Mesenchymal stem cell (in vitro differentiated cells and primary cell): ENCODE measurements around the gene UNKL.

Experiments
- DNase-seq: peaks from one replicate; pipeline ENCODE4 v3.0.0-alpha.2; 2013
- H2AFZ ChIP-seq: one replicate; pipeline ENCODE4 v1.6.1; 2013; ENCODE audit warnings: low read depth, mild to moderate bottlenecking, control low read depth, inconsistent platforms, low read length, moderate library complexity
- H2AK5ac ChIP-seq: 2 replicates; pipeline ENCODE4 v1.6.1; 2013; ENCODE audit warnings: low read length, moderate library complexity, mild to moderate bottlenecking, inconsistent platforms; ENCODE audit not compliant: severe bottlenecking
- H2BK120ac ChIP-seq: one replicate; pipeline ENCODE4 v1.6.1; 2013; ENCODE audit warnings: low read depth, mild to moderate bottlenecking, inconsistent platforms, low read length, moderate library complexity
- H2BK12ac ChIP-seq, 2 experiments: one replicate each; pipeline ENCODE4 v1.6.1; 2013; ENCODE audit warnings: inconsistent platforms in 2 of 2, low read length in 2 of 2, mild to moderate bottlenecking in 2 of 2, moderate library complexity in 2 of 2, control low read depth in 1 of 2
- H2BK15ac ChIP-seq: one replicate; pipeline ENCODE4 v1.6.1; 2013; ENCODE audit warnings: mild to moderate bottlenecking, low read depth, inconsistent platforms; ENCODE audit not compliant: poor library complexity, severe bottlenecking
- H2BK5ac ChIP-seq: 2 replicates; pipeline ENCODE4 v1.6.1; 2013; ENCODE audit warnings: low read depth, mild to moderate bottlenecking, low read length, control low read depth, inconsistent platforms; ENCODE audit not compliant: poor library complexity, severe bottlenecking
- H3K14ac ChIP-seq, 2 experiments: one replicate each; pipeline ENCODE4 v1.6.1; 2013; ENCODE audit warnings: inconsistent platforms in 2 of 2, low read length in 2 of 2, control low read depth in 1 of 2, mild to moderate bottlenecking in 1 of 2, moderate library complexity in 1 of 2
- H3K18ac ChIP-seq, 2 experiments: one replicate each; pipeline ENCODE4 v1.6.1; 2013; ENCODE audit warnings: inconsistent platforms in 2 of 2, low read length in 2 of 2, control low read depth in 1 of 2, low read depth in 1 of 2, mild to moderate bottlenecking in 1 of 2
- H3K23ac ChIP-seq, 2 experiments: one replicate each; pipeline ENCODE4 v1.6.1; 2013; ENCODE audit warnings: inconsistent platforms in 2 of 2, low read length in 2 of 2, mild to moderate bottlenecking in 2 of 2, moderate library complexity in 2 of 2, control low read depth in 1 of 2
- H3K27ac ChIP-seq: 2 replicates; pipeline ENCODE4 v1.5.1; 2013; ENCODE audit warnings: mild to moderate bottlenecking, moderate library complexity, low read length, control low read depth, inconsistent platforms; ENCODE audit not compliant: poor library complexity, severe bottlenecking
- H3K27me3 ChIP-seq, 2 experiments: 2 replicates each; pipeline versions ENCODE4 v1.6.1 to v1.7.0; 2013; ENCODE audit warnings: low read length in 2 of 2, mild to moderate bottlenecking in 2 of 2, moderate library complexity in 2 of 2, control low read depth in 1 of 2, inconsistent platforms in 1 of 2; ENCODE audit not compliant: control insufficient read depth in 1 of 2, insufficient read depth in 1 of 2
- H3K36me3 ChIP-seq, 2 experiments: 2 replicates each; pipeline versions ENCODE4 v1.6.1 to v1.7.0; 2013; ENCODE audit warnings: low read length in 2 of 2, control low read depth in 1 of 2, inconsistent platforms in 1 of 2, low read depth in 1 of 2, mild to moderate bottlenecking in 1 of 2; ENCODE audit not compliant: insufficient read depth in 2 of 2, control insufficient read depth in 1 of 2
- H3K4ac ChIP-seq, 2 experiments: one replicate each; pipeline ENCODE4 v1.6.1; 2013; ENCODE audit warnings: inconsistent platforms in 2 of 2, low read length in 2 of 2, mild to moderate bottlenecking in 2 of 2, moderate library complexity in 2 of 2, control low read depth in 1 of 2, low read depth in 1 of 2
- H3K4me1 ChIP-seq: 2 replicates; pipeline ENCODE4 v1.6.1; 2013; ENCODE audit warnings: low read depth, low read length, control low read depth; ENCODE audit not compliant: control insufficient read depth, insufficient read depth
- H3K4me2 ChIP-seq: 2 replicates; pipeline ENCODE4 v1.6.1; 2013; ENCODE audit warnings: low read length, mild to moderate bottlenecking, inconsistent platforms; ENCODE audit not compliant: poor library complexity, severe bottlenecking
- H3K4me3 ChIP-seq, 2 experiments: 2 replicates each; pipeline versions ENCODE4 v1.5.1 to v1.7.0; 2013; ENCODE audit warnings: low read length in 2 of 2, mild to moderate bottlenecking in 2 of 2, control low read depth in 1 of 2, low read depth in 1 of 2; ENCODE audit not compliant: insufficient read depth in 1 of 2
- H3K79me1 ChIP-seq: replicated peaks from 2 replicates; pipeline ENCODE4 v1.6.1; 2013; ENCODE audit warnings: mild to moderate bottlenecking, control low read depth, low read length, inconsistent platforms; ENCODE audit not compliant: poor library complexity, severe bottlenecking
- H3K9ac ChIP-seq: 2 replicates; pipeline ENCODE4 v1.7.0; 2013; ENCODE audit warnings: mild to moderate bottlenecking, low read length, moderate library complexity
- H3K9me3 ChIP-seq: 2 replicates; pipeline ENCODE4 v1.7.0; 2013; ENCODE audit warnings: mild to moderate bottlenecking, low read length; ENCODE audit not compliant: control insufficient read depth
- H4K8ac ChIP-seq: one replicate; pipeline ENCODE4 v1.6.1; 2013; ENCODE audit warnings: inconsistent platforms, mild to moderate bottlenecking, low read length, moderate library complexity
- H4K91ac ChIP-seq: one replicate; pipeline ENCODE4 v1.6.1; 2013; ENCODE audit warnings: mild to moderate bottlenecking, low read length, inconsistent platforms
- WGBS: methylation state at CpG from one replicate; pipeline ENCODE4 v1.1.7; 2013; ENCODE audit warnings: mixed read lengths; 5-methylcytosine and 5-hydroxymethylcytosine counted together

The UNKL gene

GRCh38 chr16:1459967-1460366, 45.5 kb upstream of the UNKL start:
- H3K27me3 ChIP-seq, result no peaks in the 10 kb centered on the region
- H3K9me3 ChIP-seq, result no peaks in the 10 kb centered on the region
- no peak overlapping the region for H2AFZ ChIP-seq
- peaks cover 44% of the 10 kb centered on the region for H3K79me1 ChIP-seq
- peaks cover 70 to 75% of the 10 kb centered on the region in 2 experiments for H3K36me3 ChIP-seq
- H3K27ac ChIP-seq, result no peak overlapping the region
- H3K18ac ChIP-seq, result no peak overlapping the region
- H3K4me1 ChIP-seq, result peaks cover 3% of the 10 kb centered on the region
- no peak overlapping the region for H3K4ac ChIP-seq
- no peak overlapping the region for H2BK120ac ChIP-seq
- no peak overlapping the region for H3K9ac ChIP-seq
- no peak overlapping the region for H2BK12ac ChIP-seq
- no peak overlapping the region for H4K91ac ChIP-seq
- H2BK5ac ChIP-seq, result no peak overlapping the region
- DNase-seq, result no peak
- no peak overlapping the region for H2BK15ac ChIP-seq
- H3K23ac ChIP-seq, result no peak overlapping the region
- no peak overlapping the region for H3K4me3 ChIP-seq
- H2AK5ac ChIP-seq, result no peak overlapping the region
- H3K4me2 ChIP-seq, result no peak overlapping the region
- H3K14ac ChIP-seq, result no peak overlapping the region
- H4K8ac ChIP-seq, result no peak overlapping the region
- WGBS, result 91% methylated on average over 10 of the region's 10 CpGs

- Histone ChIP-seq H4K91ac (no peak overlapping the region), H2BK120ac (no peak overlapping the region), H3K4me2 (no peak overlapping the region), H3K9ac (no peak overlapping the region), H3K4me1 (peaks cover 3% of the 10 kb centered on the region), H3K14ac (no peak overlapping the region), H3K23ac (no peak overlapping the region), H3K36me3 (peaks cover 73 to 75% of the 10 kb centered on the region in 2 experiments), H2BK15ac (no peak overlapping the region), H3K79me1 (peaks cover 43% of the 10 kb centered on the region), H3K9me3 (no peaks in the 10 kb centered on the region), H2AK5ac (no peak overlapping the region), H2BK5ac (no peak overlapping the region), H3K27me3 (no peaks in the 10 kb centered on the region), H2AFZ (no peak overlapping the region), H4K8ac (no peak overlapping the region), H2BK12ac (no peak overlapping the region), H3K4me3 (no peak overlapping the region), H3K27ac (no peak overlapping the region), H3K4ac (no peak overlapping the region), H3K18ac (no peak overlapping the region)
- WGBS, result 91% methylated on average over 14 of the region's 14 CpGs
- DNase-seq, result no peak
Observed at GRCh38 chr16:1458977-1459341, 44.5 kb upstream of the UNKL start.

GRCh38 chr16:1458336-1458976, 44.0 kb upstream of the UNKL start:
- Histone ChIP-seq H3K4me1 (peaks cover 3% of the 10 kb centered on the region), H3K9me3 (no peaks in the 10 kb centered on the region), H2BK15ac (no peak overlapping the region), H2AFZ (no peak overlapping the region), H3K4ac (no peak overlapping the region), H3K27ac (no peak overlapping the region), H2BK120ac (no peak overlapping the region), H3K18ac (no peak overlapping the region), H2BK5ac (no peak overlapping the region), H3K14ac (no peak overlapping the region), H3K4me3 (peak overlapping the region in 1 of 2 experiments; percentile 8), H4K91ac (no peak overlapping the region), H4K8ac (no peak overlapping the region), H3K4me2 (no peak overlapping the region), H2BK12ac (no peak overlapping the region), H2AK5ac (no peak overlapping the region), H3K9ac (no peak overlapping the region), H3K27me3 (no peaks in the 10 kb centered on the region), H3K23ac (no peak overlapping the region), H3K79me1 (peaks cover 41% of the 10 kb centered on the region), H3K36me3 (peaks cover 74 to 80% of the 10 kb centered on the region in 2 experiments)
- no peak for DNase-seq
- 97% methylated on average over 26 of the region's 26 CpGs for WGBS

- Histone ChIP-seq H3K27ac (no peak overlapping the region), H4K91ac (no peak overlapping the region), H3K4me2 (no peak overlapping the region), H2BK15ac (no peak overlapping the region), H3K36me3 (peaks cover 72 to 83% of the 10 kb centered on the region in 2 experiments), H3K18ac (no peak overlapping the region), H3K79me1 (peaks cover 35% of the 10 kb centered on the region), H3K4me3 (no peak overlapping the region), H3K23ac (no peak overlapping the region), H3K14ac (no peak overlapping the region), H3K9me3 (no peaks in the 10 kb centered on the region), H2AK5ac (no peak overlapping the region), H2BK5ac (no peak overlapping the region), H3K4ac (no peak overlapping the region), H3K9ac (no peak overlapping the region), H4K8ac (no peak overlapping the region), H2AFZ (no peak overlapping the region), H2BK120ac (no peak overlapping the region), H2BK12ac (no peak overlapping the region), H3K27me3 (no peaks in the 10 kb centered on the region), H3K4me1 (peaks cover 3% of the 10 kb centered on the region)
- WGBS, result 95% methylated on average over 42 of the region's 42 CpGs
- no peak for DNase-seq
Observed at GRCh38 chr16:1457489-1458245, 43.2 kb upstream of the UNKL start.
